OCI-LY7 (cell line): ENCODE results near the gene RNFT2.

Experiments used
- CTCF ChIP-seq: fragments of 200-600 bp; sonication (generic); conservative IDR thresholded peaks from 2 replicates; pipeline ENCODE4 v1.5.1; 2014; ENCODE audit warnings: mild to moderate bottlenecking, antibody characterized with exemption, low read length, moderate library complexity, mixed read lengths
- EZH2phosphoT487 ChIP-seq: fragments of 200-600 bp; sonication (generic); IDR thresholded peaks from 2 replicates; pipeline ENCODE4 v1.6.1; 2018; ENCODE audit warnings: low read depth, borderline replicate concordance, mild to moderate bottlenecking, mixed run types, antibody characterized with exemption, low read length, moderate library complexity, mixed read lengths

DNA sequence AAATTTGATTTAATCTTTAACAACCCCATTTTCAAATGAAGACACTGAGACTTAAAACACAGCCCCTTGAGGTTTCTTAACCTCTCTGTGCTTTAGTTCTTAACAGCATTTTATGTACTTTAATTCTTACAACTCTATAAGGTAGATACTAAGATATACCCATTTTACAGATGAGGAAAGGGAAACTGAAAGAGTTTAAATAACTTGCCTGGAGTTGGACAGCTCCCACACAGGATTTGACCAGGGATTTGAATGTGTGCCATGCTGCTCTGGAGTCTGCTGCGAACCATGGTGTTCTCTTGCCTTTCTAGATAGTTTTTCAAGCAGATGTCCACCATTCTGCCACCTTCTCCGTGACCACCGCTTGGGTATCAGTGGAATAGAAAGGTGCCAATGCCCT is 28.2 kb downstream of the RNFT2 start:
- no peak for TF ChIP-seq CTCF
- TF ChIP-seq EZH2phosphoT487, result no peak
